ENCODE measurements around the gene FADD. TPM values are rescaled to one million over a fixed set of nuclear protein-coding genes. Genes with fewer than 3 reads are reported as not detected.

Gene FADD
- total RNA-seq, 2 experiments from 2014 or later = 40.4 to 41.3 TPM

DNA sequence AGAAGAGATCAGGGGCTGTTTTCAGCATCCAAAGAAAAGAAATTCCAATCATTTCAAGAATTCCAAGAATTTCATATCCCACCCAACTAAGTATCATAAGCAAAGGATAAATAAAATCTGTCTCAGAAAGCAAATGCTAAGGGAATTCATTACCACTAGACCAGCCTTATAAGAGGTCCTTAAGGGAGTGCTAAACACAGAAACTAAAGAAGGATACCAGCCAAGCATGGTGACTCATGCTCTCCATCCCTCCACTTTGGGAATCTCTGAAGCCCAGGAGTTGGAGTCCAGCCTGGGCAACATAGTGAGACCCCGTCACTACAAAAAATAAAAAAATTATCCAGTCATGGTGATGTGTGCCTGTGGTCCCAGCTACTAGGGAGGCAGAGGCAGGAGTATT lies 17.8 kb downstream of the FADD start:
- no peak for ATAC-seq (ENCODE audit: low read depth)
- H3K27me3 Mint-ChIP-seq = peaks cover 26% of the 10 kb centered on the region
- POLR2A ChIA-PET = no interaction called here

GRCh38 chr11:70225681-70226177 lies 22.6 kb downstream of the FADD start:
- Mint-ChIP-seq H3K4me1 (no peaks in the 10 kb centered on the region), H3K27ac (no peak overlapping the region), H3K36me3 (no peaks in the 10 kb centered on the region), H3K9me3 (no peaks in the 10 kb centered on the region), H3K27me3 (peaks cover 17% of the 10 kb centered on the region), H3K4me3 (no peak overlapping the region)
- POLR2A ChIA-PET = no interaction called here
- no peak for ATAC-seq (ENCODE audit: low read depth)
- no peak for DNase-seq

More for the DNA sequence above, 17.8 kb downstream of the FADD start:
- Mint-ChIP-seq H3K4me3 (no peak overlapping the region), H3K36me3 (no peaks in the 10 kb centered on the region), H3K4me1 (no peaks in the 10 kb centered on the region), H3K9me3 (no peaks in the 10 kb centered on the region), H3K27ac (no peak overlapping the region)
- DNase-seq = no peak

DNA sequence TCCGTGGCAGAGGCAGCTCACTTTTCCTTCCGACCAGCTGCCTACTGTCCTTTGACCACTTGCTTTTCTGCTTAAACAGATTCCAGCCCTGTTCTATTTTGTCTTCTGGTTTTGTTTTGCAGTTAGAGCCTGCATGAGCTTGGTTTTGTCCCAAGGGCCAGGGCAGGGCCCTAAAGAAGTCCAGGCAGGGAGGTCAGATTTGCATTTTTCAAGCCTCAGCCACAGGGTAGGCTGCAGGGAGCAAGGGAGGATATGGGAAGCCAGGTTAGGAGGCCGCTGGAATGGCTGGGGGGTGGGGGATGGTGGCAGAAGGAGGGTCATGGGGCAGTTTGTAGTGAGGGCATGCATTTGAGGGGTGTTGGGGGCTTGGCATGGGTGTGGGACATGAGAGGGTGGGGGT lies 23.1 kb downstream of the FADD start:
- Mint-ChIP-seq H3K36me3 (no peaks in the 10 kb centered on the region), H3K9me3 (no peaks in the 10 kb centered on the region), H3K4me3 (no peak overlapping the region), H3K27ac (no peak overlapping the region), H3K27me3 (peaks cover 17% of the 10 kb centered on the region), H3K4me1 (no peaks in the 10 kb centered on the region)
- DNase-seq (no peak), ATAC-seq (ENCODE audit: low read depth) (no peak)
- POLR2A ChIA-PET = no interaction called here

- Mint-ChIP-seq H3K27me3 (peaks cover 17% of the 10 kb centered on the region), H3K36me3 (no peaks in the 10 kb centered on the region), H3K27ac (no peak overlapping the region), H3K4me3 (no peak overlapping the region), H3K9me3 (no peaks in the 10 kb centered on the region), H3K4me1 (no peaks in the 10 kb centered on the region)
- DNase-seq (no peak), ATAC-seq (ENCODE audit: low read depth) (no peak)
- POLR2A ChIA-PET = no interaction called here
Observed at GRCh38 chr11:70226967-70227366, 23.9 kb downstream of the FADD start.

- Mint-ChIP-seq H3K27ac (no peak overlapping the region), H3K4me1 (no peaks in the 10 kb centered on the region), H3K9me3 (no peaks in the 10 kb centered on the region), H3K27me3 (peaks cover 2% of the 10 kb centered on the region), H3K36me3 (no peaks in the 10 kb centered on the region), H3K4me3 (no peak overlapping the region)
- DNase-seq (no peak), ATAC-seq (ENCODE audit: low read depth) (no peak)
- POLR2A ChIA-PET = no interaction called here
Observed at GRCh38 chr11:70229737-70230136, 26.6 kb downstream of the FADD start.

DNA sequence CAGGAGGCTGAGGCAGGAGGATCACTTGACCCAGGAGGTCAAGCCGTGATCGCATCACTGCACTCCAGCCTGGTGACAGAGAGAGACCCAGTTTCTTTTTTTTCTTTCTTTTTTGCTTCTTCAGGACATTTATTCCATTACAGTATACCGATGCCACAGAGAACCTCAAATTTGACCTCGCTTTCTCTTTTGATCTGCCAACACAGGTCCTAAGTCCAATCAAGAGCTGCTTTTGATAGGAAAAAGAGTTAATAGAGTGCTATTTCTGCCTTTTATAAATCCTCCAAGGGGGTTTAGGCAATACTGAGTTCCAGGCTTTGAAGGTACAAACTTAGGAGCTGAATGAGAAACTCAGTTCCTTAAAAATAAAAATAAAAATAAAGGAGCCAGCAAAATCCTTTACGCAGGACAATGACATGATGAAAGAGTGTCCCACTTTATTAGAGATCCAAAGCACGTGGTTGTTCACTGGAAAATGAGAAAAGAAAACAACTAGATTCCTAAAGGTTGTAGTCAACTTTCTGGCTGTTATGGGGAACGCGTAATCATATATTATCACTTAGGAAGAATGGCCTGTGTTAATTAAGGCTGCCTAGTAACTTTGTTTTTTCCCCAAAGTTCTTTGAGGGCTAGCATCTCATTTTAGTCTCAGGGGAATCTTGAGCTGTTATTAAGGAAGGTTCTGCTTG lies 27.2 kb downstream of the FADD start:
- no peak for DNase-seq
- no peaks in the 10 kb centered on the region for H3K4me1 Mint-ChIP-seq
- no peak overlapping the region for H3K4me3 Mint-ChIP-seq
- POLR2A ChIA-PET = no interaction called here
- ATAC-seq (ENCODE audit: low read depth) = no peak
- H3K27me3 Mint-ChIP-seq = peaks cover 2% of the 10 kb centered on the region
- no peaks in the 10 kb centered on the region for H3K36me3 Mint-ChIP-seq
- H3K27ac Mint-ChIP-seq = no peak overlapping the region
- no peaks in the 10 kb centered on the region for H3K9me3 Mint-ChIP-seq

DNA sequence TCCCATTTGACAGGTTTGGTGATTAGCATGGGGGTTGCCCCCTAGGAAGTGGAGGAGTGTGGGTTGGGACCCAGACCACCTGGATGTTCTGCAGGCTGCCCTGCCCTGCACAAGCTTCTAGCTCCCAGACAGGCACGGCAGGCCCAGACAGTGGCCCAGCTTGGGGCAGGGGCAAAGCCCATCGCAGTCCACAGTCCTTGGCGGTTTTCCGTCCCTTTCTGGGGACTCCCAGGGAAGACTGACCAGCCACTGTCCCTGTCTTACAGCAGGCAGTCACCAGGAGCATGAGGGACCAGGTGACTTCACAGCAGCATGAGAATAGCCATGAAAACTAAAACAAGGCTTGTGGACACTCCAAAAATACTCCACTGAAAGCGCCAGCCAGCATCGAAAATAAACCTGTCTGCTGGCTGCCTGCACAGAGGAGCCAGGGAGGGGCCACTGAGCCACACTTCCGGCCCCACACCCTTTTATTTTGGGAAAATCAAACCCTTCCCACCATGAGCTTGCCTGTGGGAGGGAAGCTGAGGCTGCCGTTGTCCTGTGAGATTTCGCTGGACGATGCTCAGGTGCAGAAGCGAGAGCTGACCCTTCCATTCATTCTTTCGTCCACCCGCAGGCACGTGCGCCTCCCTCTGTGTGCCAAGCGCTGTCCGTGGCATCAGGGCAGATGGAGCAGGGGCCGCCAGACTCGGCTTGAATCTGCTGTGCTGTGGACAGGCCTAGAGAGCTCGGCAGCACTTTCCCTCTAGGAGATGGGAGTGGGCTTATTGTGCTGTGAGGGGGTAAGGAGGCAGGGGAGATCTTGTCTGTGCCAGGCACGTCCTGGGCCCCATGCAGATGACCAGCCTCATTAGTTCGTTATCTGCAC lies 28.0 kb downstream of the FADD start:
- POLR2A ChIA-PET = interaction anchor here (1.2 kb wide), 1 partner anchor 27 kb away, joined by 3 read pairs; no protein-coding TSS in a partner anchor
- Mint-ChIP-seq H3K4me1 (no peaks in the 10 kb centered on the region), H3K27me3 (peaks cover 2% of the 10 kb centered on the region), H3K27ac (no peak overlapping the region), H3K9me3 (no peaks in the 10 kb centered on the region), H3K36me3 (no peaks in the 10 kb centered on the region), H3K4me3 (no peak overlapping the region)
- ATAC-seq (ENCODE audit: low read depth) = no peak
- DNase-seq = no peak

DNA sequence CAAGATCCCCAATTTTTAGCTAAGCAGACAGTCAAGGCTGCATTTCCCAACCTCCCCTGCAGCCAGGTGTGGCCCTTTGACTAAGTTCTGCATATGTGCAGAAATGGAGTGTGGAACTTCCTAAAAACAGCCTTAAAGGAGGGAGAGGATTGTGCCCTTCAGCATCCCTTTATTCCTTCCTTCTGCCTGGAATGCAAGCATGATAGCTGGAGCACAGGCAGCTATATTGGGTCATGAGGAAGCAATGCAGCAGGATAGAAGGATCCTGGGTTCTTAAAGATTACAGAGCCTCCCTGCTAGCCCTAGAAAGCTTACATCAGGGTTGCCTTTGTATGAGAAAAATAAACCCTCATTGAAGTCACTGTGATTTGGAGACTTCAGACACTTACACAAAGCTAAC lies 29.9 kb downstream of the FADD start:
- no peak for ATAC-seq (ENCODE audit: low read depth)
- no peak overlapping the region for H3K4me3 Mint-ChIP-seq

DNA sequence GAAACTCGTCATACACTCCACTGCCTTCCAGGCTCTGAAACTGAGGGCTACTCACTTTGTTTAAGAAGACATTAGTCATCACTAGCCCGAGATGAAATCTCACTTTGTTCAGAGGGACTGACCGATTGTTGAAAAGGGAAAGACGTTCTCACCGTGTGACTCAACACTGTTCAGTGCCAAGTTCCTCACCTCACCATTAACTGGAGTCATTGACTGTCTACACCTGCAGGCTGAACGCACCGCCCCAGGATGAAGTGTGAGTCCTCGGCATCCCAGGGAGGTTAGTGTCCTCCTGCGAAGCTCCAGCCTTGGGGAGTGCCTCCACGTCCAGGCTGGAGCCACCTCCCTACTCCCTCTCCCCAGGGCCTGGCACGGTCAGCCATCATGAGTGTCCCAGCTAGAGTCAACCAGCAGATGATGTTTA lies 30.4 kb downstream of the FADD start:
- H3K27ac Mint-ChIP-seq = no peak overlapping the region

More for the DNA sequence above, 29.9 kb downstream of the FADD start:
- no peak for DNase-seq
- Mint-ChIP-seq H3K27me3 (no peaks in the 10 kb centered on the region), H3K9me3 (no peaks in the 10 kb centered on the region), H3K36me3 (no peaks in the 10 kb centered on the region), H3K4me1 (no peaks in the 10 kb centered on the region), H3K27ac (no peak overlapping the region)
- POLR2A ChIA-PET = no interaction called here

GRCh38 chr11:70233962-70234361 lies 30.9 kb downstream of the FADD start:
- no peaks in the 10 kb centered on the region for H3K9me3 Mint-ChIP-seq
- no peak overlapping the region for H3K27ac Mint-ChIP-seq
- H3K4me3 Mint-ChIP-seq = no peak overlapping the region
- no peaks in the 10 kb centered on the region for H3K4me1 Mint-ChIP-seq
- H3K36me3 Mint-ChIP-seq = no peaks in the 10 kb centered on the region
- no peak for DNase-seq
- no peak for ATAC-seq (ENCODE audit: low read depth)
- POLR2A ChIA-PET = interaction anchor here (0.6 kb wide), 1 partner anchor 91 kb away, joined by 3 read pairs; no protein-coding TSS in a partner anchor
- H3K27me3 Mint-ChIP-seq = no peaks in the 10 kb centered on the region

More for the DNA sequence above, 30.4 kb downstream of the FADD start:
- H3K4me3 Mint-ChIP-seq = no peak overlapping the region
- no peaks in the 10 kb centered on the region for H3K4me1 Mint-ChIP-seq
- H3K9me3 Mint-ChIP-seq = no peaks in the 10 kb centered on the region
- POLR2A ChIA-PET = no interaction called here
- no peaks in the 10 kb centered on the region for H3K27me3 Mint-ChIP-seq
- no peak for ATAC-seq (ENCODE audit: low read depth)
- no peaks in the 10 kb centered on the region for H3K36me3 Mint-ChIP-seq
- DNase-seq = no peak

DNA sequence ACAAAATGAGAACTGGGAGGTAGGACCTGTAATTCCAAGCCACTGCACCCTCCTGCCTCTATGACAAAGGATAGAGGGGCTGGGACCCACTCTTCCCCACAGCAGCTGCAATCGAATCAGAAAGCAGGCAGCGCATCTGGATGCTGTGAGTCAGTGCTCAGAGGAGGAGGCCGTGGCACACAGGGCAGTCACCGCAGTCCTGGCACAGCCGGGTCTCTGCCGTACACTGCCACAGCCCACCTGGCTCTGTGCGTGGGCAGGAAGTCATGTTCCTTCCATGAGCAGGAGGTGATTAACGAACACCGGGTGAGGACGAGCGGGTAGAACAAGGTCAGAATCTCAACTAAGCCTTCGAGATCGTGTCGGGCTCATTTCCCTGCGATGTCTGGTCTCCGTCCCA lies 37.2 kb downstream of the FADD start:
- Mint-ChIP-seq H3K27me3 (peaks cover 11% of the 10 kb centered on the region), H3K4me3 (no peak overlapping the region), H3K4me1 (no peaks in the 10 kb centered on the region), H3K9me3 (no peaks in the 10 kb centered on the region), H3K27ac (no peak overlapping the region), H3K36me3 (no peaks in the 10 kb centered on the region)
- no peak for DNase-seq
- POLR2A ChIA-PET = no interaction called here
- ATAC-seq (ENCODE audit: low read depth) = no peak

GRCh38 chr11:70241709-70242108 lies 38.6 kb downstream of the FADD start:
- peaks cover 11% of the 10 kb centered on the region for H3K27me3 Mint-ChIP-seq
- H3K36me3 Mint-ChIP-seq = no peaks in the 10 kb centered on the region
- H3K4me3 Mint-ChIP-seq = no peak overlapping the region
- DNase-seq (no peak), ATAC-seq (ENCODE audit: low read depth) (no peak)
- POLR2A ChIA-PET = no interaction called here
- H3K4me1 Mint-ChIP-seq = no peaks in the 10 kb centered on the region
- no peak overlapping the region for H3K27ac Mint-ChIP-seq
- H3K9me3 Mint-ChIP-seq = no peaks in the 10 kb centered on the region

- DNase-seq (no peak), ATAC-seq (ENCODE audit: low read depth) (no peak)
- POLR2A ChIA-PET = no interaction called here
- Mint-ChIP-seq H3K4me1 (no peaks in the 10 kb centered on the region), H3K4me3 (no peak overlapping the region), H3K27ac (no peak overlapping the region), H3K9me3 (peaks cover 2% of the 10 kb centered on the region), H3K36me3 (no peaks in the 10 kb centered on the region), H3K27me3 (peaks cover 11% of the 10 kb centered on the region)
Observed at GRCh38 chr11:70242885-70243284, 39.8 kb downstream of the FADD start.
